Femur (tissue), 1 donor: ENCODE measurements around the gene CASP6.

ENCODE experiments used
- DNase-seq: peaks from one replicate; pipeline ENCODE4 v3.0.0-alpha.2; 2017

CASP6 gene

GRCh38 chr4:109665783-109666485 lies 37.3 kb downstream of the CASP6 start:
- no peak for DNase-seq

- no peak for DNase-seq
These were observed 40.5 kb downstream of the CASP6 start for GRCh38 chr4:109662771-109663170.

GRCh38 chr4:109662116-109662515 lies 41.1 kb downstream of the CASP6 start:
- no peak for DNase-seq

GRCh38 chr4:109658871-109659410 lies 44.3 kb downstream of the CASP6 start:
- no peak for DNase-seq

- no peak for DNase-seq
These were observed 45.3 kb downstream of the CASP6 start for GRCh38 chr4:109657854-109658418.

- no peak for DNase-seq
These were observed 47.8 kb downstream of the CASP6 start for GRCh38 chr4:109655396-109655795.

GRCh38 chr4:109649872-109650271 lies 53.4 kb downstream of the CASP6 start:
- DNase-seq: no peak

- no peak for DNase-seq
These were observed 54.2 kb downstream of the CASP6 start for GRCh38 chr4:109648997-109649575.

- DNase-seq: no peak
These were observed 54.8 kb downstream of the CASP6 start for GRCh38 chr4:109648266-109648996.

GRCh38 chr4:109645874-109646710 lies 57.2 kb downstream of the CASP6 start:
- DNase-seq: no peak

GRCh38 chr4:109640644-109641043 lies 62.6 kb downstream of the CASP6 start:
- DNase-seq: no peak
